GM12878 (cell line): Measurements from ENCODE around the gene SGO1. TPM values are rescaled to one million over a fixed set of nuclear protein-coding genes. Genes with fewer than 3 reads are reported as not detected.

Experiments
- ATAC-seq: fragments of 200-7000 bp; cut with Tn5 transposase; 3 replicates; pipeline ENCODE4 v1.9.1; 2020; ENCODE audit warnings: mild to moderate bottlenecking, moderate library complexity
- BruUV-seq: library from RNA; stranded (reverse); fragments of 400-500 nt; replicated peaks from 2 replicates; lab custom pipeline; 2021; lab: Mats Ljungman, UMichigan
- CTCF ChIA-PET: fragments of 300-600 bp; sonication (Branson Sonifier 250); formaldehyde crosslinking; extraction: SDS; loops from one replicate; lab custom pipeline; 2021; ENCODE audit warnings: inconsistent platforms; lab: Yijun Ruan, JAX
- POLR2A ChIA-PET: fragments of 350-600 bp; formaldehyde crosslinking; extraction: SDS; loops from one replicate; lab custom pipeline; 2021; ENCODE audit warnings: inconsistent platforms; lab: Charles Lee
- RAD21 ChIA-PET: fragments of 300-600 bp; sonication (Branson Sonifier 250); formaldehyde crosslinking; loops from one replicate; lab custom pipeline; 2023; ENCODE audit warnings: antibody characterized with exemption; ENCODE audit not compliant: unreplicated experiment; lab: Charles Lee
- SMC1A ChIA-PET: fragments of 300-600 bp; sonication (Branson Sonifier 250); formaldehyde crosslinking; loops from one replicate; lab custom pipeline; 2023; ENCODE audit not compliant: unreplicated experiment, uncharacterized antibody; lab: Charles Lee
- DNase-seq: peaks from one replicate; pipeline ENCODE4 v3.0.0-alpha.2; 2011; ENCODE audit warnings: low read depth, low spot score
- FAIRE-seq: peaks from 3 replicates; lab custom pipeline; 2011; peaks lifted over from hg19 to GRCh38; lab: Jason Lieb, UNC
- H2AFZ ChIP-seq: 2 replicates; pipeline ENCODE4 v1.6.0; 2011; ENCODE audit warnings: low read depth, low read length, control low read depth; ENCODE audit not compliant: control insufficient read depth
- H3K27ac ChIP-seq: 2 replicates; pipeline ENCODE4 v1.5.1; 2011; ENCODE audit warnings: control low read depth; ENCODE audit not compliant: control insufficient read depth, insufficient read depth
- H3K27me3 ChIP-seq, 2 experiments: replicated peaks in 1 of 2; 2 replicates each; pipeline versions ENCODE4 v1.6.0 to v1.6.1; 2011; ENCODE audit warnings: low read length in 1 of 2; ENCODE audit not compliant: control insufficient read depth in 2 of 2, insufficient read depth in 2 of 2
- H3K36me3 ChIP-seq, 2 experiments: 2 replicates each; pipeline ENCODE4 v1.5.1; 2011; ENCODE audit warnings: low read length in 1 of 2; ENCODE audit not compliant: control insufficient read depth in 2 of 2, insufficient read depth in 2 of 2
- H3K4me1 ChIP-seq: 2 replicates; pipeline ENCODE4 v1.6.1; 2011; ENCODE audit warnings: mild to moderate bottlenecking, low read length, moderate library complexity, mixed read lengths; ENCODE audit not compliant: control insufficient read depth, insufficient read depth
- H3K4me2 ChIP-seq: 2 replicates; pipeline ENCODE4 v1.6.0; 2011; ENCODE audit warnings: control low read depth; ENCODE audit not compliant: control insufficient read depth, insufficient read depth
- H3K4me3 ChIP-seq: fragments of 200-600 bp; sonication (generic); 2 replicates; pipeline ENCODE4 v1.5.1; 2016
- H3K79me2 ChIP-seq: 2 replicates; pipeline ENCODE4 v1.6.0; 2011; ENCODE audit warnings: low read length; ENCODE audit not compliant: control insufficient read depth, insufficient read depth
- H3K9ac ChIP-seq: 2 replicates; pipeline ENCODE4 v1.8.0; 2011; ENCODE audit warnings: low read length, control low read depth, mixed read lengths; ENCODE audit not compliant: control insufficient read depth, insufficient read depth
- H3K9me3 ChIP-seq: replicated peaks from 3 replicates; pipeline ENCODE4 v1.5.1; 2011; ENCODE audit warnings: mild to moderate bottlenecking, low read length; ENCODE audit not compliant: control insufficient read depth, insufficient read depth
- H4K20me1 ChIP-seq: 2 replicates; pipeline ENCODE4 v1.6.0; 2011; ENCODE audit not compliant: control insufficient read depth, insufficient read depth
- EED ChIP-seq: sonication (generic); IDR thresholded peaks from 2 replicates; pipeline ENCODE4 v1.6.1; 2016; ENCODE audit warnings: antibody characterized with exemption, low read depth
- EP300 ChIP-seq, 2 experiments: fragments of 150-350 bp in 1 of 2; IDR thresholded peaks; 2 replicates each; pipeline ENCODE4 v1.6.1; 2011 to 2012; ENCODE audit warnings: low read depth in 2 of 2, low read length in 2 of 2, borderline replicate concordance in 1 of 2, improper control_type of control experiment in 1 of 2, inconsistent platforms in 1 of 2; ENCODE audit not compliant: control insufficient read depth in 1 of 2
- FOXK2 ChIP-seq: fragments of 450-650 bp; IDR thresholded peaks from 2 replicates; pipeline ENCODE4 v1.6.1; 2017; ENCODE audit warnings: mild to moderate bottlenecking, moderate library complexity
- IRF4 ChIP-seq: IDR thresholded peaks from 2 replicates; pipeline ENCODE4 v1.6.1; 2011; ENCODE audit warnings: low read depth, low read length
- JUNB ChIP-seq: IDR thresholded peaks from 2 replicates; pipeline ENCODE4 v1.6.1; 2016; ENCODE audit warnings: antibody characterized with exemption, mild to moderate bottlenecking
- MYC ChIP-seq: IDR thresholded peaks from 2 replicates; pipeline ENCODE4 v1.6.1; 2011; ENCODE audit warnings: mild to moderate bottlenecking, low read length, moderate library complexity, inconsistent platforms; ENCODE audit not compliant: insufficient read depth, insufficient replicate concordance, insufficient read length, severe bottlenecking
- NBN ChIP-seq: fragments of 450-650 bp; IDR thresholded peaks from 2 replicates; pipeline ENCODE4 v1.6.1; 2016
- NFIC ChIP-seq: IDR thresholded peaks from 2 replicates; pipeline ENCODE4 v1.6.1; 2012; ENCODE audit warnings: low read depth, mild to moderate bottlenecking, inconsistent platforms, low read length, moderate library complexity
- NFXL1 ChIP-seq: fragments of 450-650 bp; IDR thresholded peaks from 2 replicates; pipeline ENCODE4 v1.6.1; 2017; ENCODE audit warnings: antibody characterized with exemption, mild to moderate bottlenecking, borderline replicate concordance
- PAX8 ChIP-seq: fragments of 450-650 bp; IDR thresholded peaks from 2 replicates; pipeline ENCODE4 v1.6.1; 2017; ENCODE audit warnings: mild to moderate bottlenecking, moderate library complexity
- RAD51 ChIP-seq: fragments of 450-650 bp; IDR thresholded peaks from 2 replicates; pipeline ENCODE4 v1.6.1; 2016; ENCODE audit warnings: moderate library complexity, mild to moderate bottlenecking, inconsistent platforms
- SKIL ChIP-seq: fragments of 450-650 bp; IDR thresholded peaks from 2 replicates; pipeline ENCODE4 v1.6.1; 2017; ENCODE audit warnings: mild to moderate bottlenecking, low read depth, inconsistent platforms; ENCODE audit not compliant: poor library complexity, severe bottlenecking
- SMAD1 ChIP-seq: fragments of 450-650 bp; IDR thresholded peaks from 2 replicates; pipeline ENCODE4 v1.6.1; 2018; ENCODE audit warnings: mild to moderate bottlenecking, low read depth; ENCODE audit not compliant: partially characterized antibody
- SMARCA5 ChIP-seq: fragments of 450-650 bp; IDR thresholded peaks from 2 replicates; pipeline ENCODE4 v1.6.1; 2017; ENCODE audit warnings: mild to moderate bottlenecking
- ZSCAN29 ChIP-seq: fragments of 450-650 bp; IDR thresholded peaks from 2 replicates; pipeline ENCODE4 v1.6.1; 2017; ENCODE audit warnings: mild to moderate bottlenecking, moderate library complexity
- WGBS: methylation state at CpG from one replicate; pipeline ENCODE4 v1.1.6; 2016; ENCODE audit warnings: low lambda C conversion rate; ENCODE audit not compliant: insufficient replicate concordance, insufficient coverage; ENCODE audit errors: missing lambda C conversion rate; 5-methylcytosine and 5-hydroxymethylcytosine counted together
- in situ Hi-C: fragments of 300-500 bp; cut with MboI; formaldehyde crosslinking; loops from 9 replicates; pipeline ENCODE4 v1.14.3; 2018; ENCODE audit warnings: mixed read lengths
- intact Hi-C: fragments of 100-400 bp; cut with micrococcal nuclease; formaldehyde crosslinking; loops from one replicate; pipeline ENCODE4 v1.14.2; 2022; ENCODE audit not compliant: unreplicated experiment
- polyA plus RNA-seq, 11 experiments: library from polyadenylated mRNA; depleted of rRNA in 4 of 11; unstranded in 6 of 11; stranded (reverse) in 5 of 11; fragments of >200 nt; fragmentation: Nextera tagmentation in 4 of 11; fragmentation: Illumina TruSeq in 1 of 11; extraction: Ambion mirVana in 4 of 11; extraction: Trizol in 1 of 11; gene quantifications; 1 replicate in 1 of 11; 2 replicates in 10 of 11; pipeline versions ENCODE4 v1.2.1 to v1.2.3, GENCODE V29; 2011 to 2016; ENCODE audit warnings: inconsistent platforms in 2 of 11, missing spikeins in 2 of 11, low read depth in 1 of 11
- total RNA-seq, 4 experiments: library from RNA; depleted of rRNA in 3 of 4; stranded (reverse); fragments of >200 nt in 3 of 4; fragmentation: Illumina TruSeq in 1 of 4; extraction: Trizol in 1 of 4; gene quantifications; 2 replicates each; pipeline versions ENCODE4 v1.2.1 to v1.2.3, GENCODE V29; 2013 to 2021

Gene SGO1
- total and polyA plus RNA-seq, 10 of the 15 experiments (the other 5 are each of a cell fraction or from before 2014, with no cell fraction given), result 10.9 to 46.2 (median 17.6) TPM

GRCh38 chr3:20230954-20231353, 44.9 kb upstream of the SGO1 start:
- ChIA-PET POLR2A (interaction anchor here (0.6 kb wide), 1 partner anchor 66 kb away, joined by 3 read pairs; no protein-coding TSS in a partner anchor), CTCF (interaction anchor here (1.2 kb wide), 1 partner anchor 9 kb away, joined by 3 read pairs; no protein-coding TSS in a partner anchor), RAD21 (no interaction called here), SMC1A (interaction anchor here (0.6 kb wide), 1 partner anchor 380 kb away, joined by 3 read pairs; no protein-coding TSS in a partner anchor)
- Histone ChIP-seq H4K20me1 (no peaks in the 10 kb centered on the region), H3K9me3 (no peaks in the 10 kb centered on the region), H3K4me2 (no peak overlapping the region), H3K4me3 (no peak overlapping the region), H3K27me3 (no peaks in the 10 kb centered on the region), H2AFZ (no peak overlapping the region), H3K9ac (no peak overlapping the region), H3K4me1 (no peaks in the 10 kb centered on the region), H3K27ac (no peak overlapping the region), H3K79me2 (no peaks in the 10 kb centered on the region), H3K36me3 (no peaks in the 10 kb centered on the region)
- BruUV-seq, result no TSS peak
- FAIRE-seq (no peak), DNase-seq (no peak), ATAC-seq (no peak)
- in situ Hi-C loops (no loop called here), intact Hi-C loops (no loop called here)
- no peak for TF ChIP-seq SMAD1
- no peak for TF ChIP-seq RAD51
- TF ChIP-seq NFXL1, result no peak
- no peak for TF ChIP-seq NFIC
- no peak for TF ChIP-seq FOXK2
- TF ChIP-seq NBN, result no peak
- no peak for TF ChIP-seq MYC
- TF ChIP-seq EED, result no peak
- no peak for TF ChIP-seq EP300 (IDR thresholded peaks at IDR 0.05; ENCODE audit: borderline replicate concordance in 1 of 2, control insufficient read depth in 1 of 2, low read depth in 2 of 2, low read length in 2 of 2)
- TF ChIP-seq IRF4, result no peak
- no peak for TF ChIP-seq SKIL
- no peak for TF ChIP-seq PAX8
- no peak for TF ChIP-seq SMARCA5
- no peak for TF ChIP-seq JUNB
- TF ChIP-seq ZSCAN29, result no peak
- 89% methylated on average over 1 of the region's 1 CpG for WGBS
